SKM-1 treated with dmso at 0.1 percent for 144 hours (cell line): ENCODE data around the gene DRD2.

Experiments
- DNase-seq: peaks from one replicate; lab custom pipeline; 2025; ENCODE audit not compliant: unreplicated experiment; lab: John Stamatoyannopoulos, UW

DRD2 gene

DNA sequence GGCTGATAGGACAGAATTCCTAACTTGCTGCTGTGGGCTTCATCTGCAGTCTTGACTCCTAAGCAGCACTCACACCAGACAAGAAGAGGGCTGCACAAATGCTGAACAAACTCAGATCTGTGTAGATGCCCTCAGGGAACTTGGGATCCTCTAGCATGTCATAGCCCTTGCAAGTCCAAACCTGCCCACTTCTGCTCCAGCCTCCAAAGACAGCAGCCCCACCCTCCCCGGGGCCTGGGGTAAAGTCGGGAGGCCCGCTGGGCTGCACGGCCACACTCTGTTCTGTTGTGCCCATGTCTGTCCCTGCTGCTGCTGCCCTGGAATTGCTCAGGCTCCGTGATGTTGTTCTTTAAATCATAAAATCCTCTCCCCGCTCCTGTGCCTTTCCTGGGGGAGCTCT, 28.3 kb downstream of the DRD2 start:
- no peak for DNase-seq

DNA sequence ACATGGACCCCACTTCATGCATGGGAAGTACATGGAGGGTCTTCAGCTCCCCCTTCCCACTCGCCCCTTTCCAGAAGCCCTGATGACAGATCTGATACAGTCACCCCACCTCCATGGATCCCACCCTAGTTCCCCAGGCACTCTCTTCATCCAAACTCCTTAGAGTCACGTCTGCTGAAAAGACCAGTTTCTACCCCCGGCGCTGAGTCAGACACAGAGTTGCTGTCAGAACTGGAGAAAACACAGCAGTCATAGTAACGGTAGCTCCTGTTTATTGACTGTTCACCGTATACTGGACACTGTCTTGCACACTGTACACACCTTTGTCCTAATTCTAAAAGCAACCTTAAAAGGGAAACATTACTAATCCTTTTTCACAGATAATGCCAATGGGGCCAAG, 29.1 kb downstream of the DRD2 start:
- DNase-seq: no peak

DNA sequence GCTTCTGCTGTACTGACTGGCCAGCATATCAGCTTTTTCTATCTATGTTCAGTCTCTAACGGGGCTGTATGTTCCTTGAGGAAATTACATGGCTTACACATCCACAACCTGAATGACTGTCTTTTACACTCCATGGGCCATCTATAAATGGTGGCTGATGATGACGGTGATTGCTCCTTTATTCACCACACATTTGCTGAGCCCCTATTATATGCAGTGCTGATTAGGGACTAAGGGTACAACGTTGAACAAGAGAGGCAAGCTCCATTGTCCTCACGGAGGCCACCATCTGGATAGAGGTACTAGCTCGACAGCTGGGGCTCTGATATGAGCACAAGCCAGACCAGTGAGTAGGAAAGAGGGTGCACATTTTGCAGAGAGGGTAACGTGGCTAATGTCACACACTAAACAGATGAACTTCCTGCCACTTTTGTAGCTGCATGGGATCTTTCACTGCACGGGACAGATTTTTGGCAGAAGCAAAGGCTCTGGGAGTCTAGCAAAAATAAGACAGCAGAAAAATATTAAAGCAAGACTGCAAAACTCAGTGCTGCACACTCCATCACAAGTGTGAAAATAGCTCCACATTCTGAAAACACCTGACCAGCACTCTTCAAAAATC, 30.6 kb downstream of the DRD2 start:
- DNase-seq: no peak

DNA sequence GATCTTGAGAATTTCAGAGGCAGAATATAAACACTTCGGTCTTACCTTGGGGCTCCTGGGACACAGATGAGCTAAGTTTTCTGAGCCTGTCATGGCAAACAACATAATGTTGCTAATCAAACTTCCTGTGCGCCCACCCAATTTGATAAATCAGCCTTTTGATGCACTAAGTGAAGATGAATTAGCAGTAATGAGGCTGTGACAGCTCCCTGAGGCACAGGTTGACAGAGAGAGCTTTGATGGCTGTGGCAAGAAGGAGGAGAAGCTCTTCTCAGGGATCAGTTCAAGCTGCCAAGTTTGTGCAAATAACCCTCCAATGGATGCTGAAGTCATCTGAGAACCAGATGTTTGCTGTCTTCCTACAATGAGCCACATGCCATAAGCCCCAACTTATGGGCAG, 34.4 kb downstream of the DRD2 start:
- DNase-seq: no peak

DNA sequence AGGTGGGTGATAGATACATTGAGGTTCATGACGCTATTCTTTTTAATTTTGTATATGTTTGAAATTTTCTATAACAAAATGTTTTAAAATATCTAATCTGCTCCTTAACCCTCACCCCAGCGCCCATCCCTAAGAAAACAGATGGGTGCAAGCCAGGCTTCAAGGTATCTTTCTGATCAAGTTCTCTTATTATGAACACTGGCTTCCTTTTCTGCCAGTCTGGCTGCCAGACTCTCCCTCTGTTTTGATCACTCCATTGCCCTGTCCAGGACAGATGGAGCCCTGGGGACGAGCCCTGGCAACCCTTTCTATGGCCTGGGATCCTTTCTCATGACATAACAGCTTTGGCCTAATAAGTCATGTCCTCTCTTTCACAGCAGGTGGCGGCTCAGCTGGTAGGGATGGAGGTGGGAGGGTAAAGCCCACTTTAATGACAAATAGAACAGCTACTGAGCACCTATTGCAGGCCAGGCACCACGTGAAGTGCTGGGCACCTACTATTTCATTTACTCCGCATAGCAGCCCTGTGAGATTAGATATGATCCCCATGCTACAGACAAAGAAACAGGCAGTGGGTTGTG, 38.4 kb downstream of the DRD2 start:
- DNase-seq: no peak

DNA sequence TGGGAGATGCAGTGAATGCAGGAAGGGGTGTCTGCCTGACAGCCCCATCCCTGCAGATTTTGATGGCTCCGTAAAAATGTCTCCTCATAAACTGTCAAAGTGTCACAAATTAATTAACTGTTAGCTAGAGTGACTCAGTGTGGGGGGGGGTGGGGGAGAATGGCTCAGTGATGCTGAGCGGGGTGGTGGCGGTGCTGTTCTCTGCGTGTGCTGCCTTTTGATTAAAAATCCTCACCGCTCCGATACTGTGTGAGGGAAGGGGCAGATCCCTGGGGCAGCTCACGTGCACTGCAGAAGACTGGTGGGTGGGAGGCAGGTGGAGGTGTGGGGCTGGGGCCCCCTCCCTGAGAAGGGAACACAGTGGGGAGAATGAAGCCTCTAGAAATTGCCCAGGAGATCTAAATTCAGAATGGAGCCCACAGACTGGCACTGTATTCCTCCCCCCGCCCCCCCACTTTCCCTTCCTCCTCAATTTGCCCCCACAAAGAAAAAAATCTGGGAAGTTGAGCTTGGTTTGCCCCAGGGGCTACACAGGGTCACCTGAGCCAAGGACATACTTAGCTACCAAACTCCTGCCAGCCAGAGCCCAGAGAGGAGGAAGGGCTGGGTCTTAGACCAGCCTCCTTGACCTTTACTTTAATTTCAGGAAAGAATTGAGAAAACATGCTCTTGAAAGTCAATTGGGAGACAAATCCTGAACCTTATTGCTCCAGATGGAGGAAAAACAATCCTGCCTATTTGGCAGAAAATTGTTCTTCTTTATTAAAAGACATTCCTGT, 39.8 kb downstream of the DRD2 start:
- DNase-seq: no peak

DNA sequence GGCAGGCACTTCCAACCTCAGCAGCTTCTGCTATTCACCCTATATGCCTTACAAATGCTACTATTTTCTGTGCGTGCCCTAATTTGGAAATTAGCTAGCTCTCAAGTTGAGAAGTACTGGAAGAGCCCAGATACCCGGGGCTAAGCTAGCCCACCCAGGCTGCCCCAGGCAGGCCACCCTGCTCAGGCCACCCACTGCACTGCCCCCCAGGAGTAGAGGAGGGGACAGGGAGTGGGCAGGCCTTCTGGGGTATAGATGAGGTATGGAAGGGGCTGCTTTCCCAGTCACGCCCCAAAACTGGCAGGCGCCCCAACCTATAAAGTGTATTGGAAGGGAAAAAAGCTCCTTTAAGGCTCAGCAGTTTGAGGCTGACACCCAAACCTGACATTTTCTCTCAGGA, 43.5 kb downstream of the DRD2 start:
- no peak for DNase-seq

DNA sequence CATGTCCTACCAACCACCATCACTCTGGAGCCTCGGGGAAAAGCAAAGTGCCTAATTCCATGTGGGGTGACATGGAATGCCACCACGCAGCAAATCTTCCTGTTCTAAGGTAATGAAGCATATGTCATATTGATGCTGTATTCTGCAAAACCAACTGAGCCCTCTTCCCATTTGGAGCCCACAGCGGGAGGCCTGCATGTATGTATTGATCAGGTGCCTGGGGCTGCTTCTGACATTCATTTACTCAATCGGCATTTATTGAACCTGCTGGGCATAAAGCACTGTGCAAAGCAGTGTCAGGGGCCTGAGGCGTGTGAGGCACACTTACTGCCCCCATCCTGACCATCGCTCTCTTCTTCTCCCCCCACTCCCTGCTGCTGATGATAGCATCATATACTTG, 48.5 kb downstream of the DRD2 start:
- no peak for DNase-seq

DNA sequence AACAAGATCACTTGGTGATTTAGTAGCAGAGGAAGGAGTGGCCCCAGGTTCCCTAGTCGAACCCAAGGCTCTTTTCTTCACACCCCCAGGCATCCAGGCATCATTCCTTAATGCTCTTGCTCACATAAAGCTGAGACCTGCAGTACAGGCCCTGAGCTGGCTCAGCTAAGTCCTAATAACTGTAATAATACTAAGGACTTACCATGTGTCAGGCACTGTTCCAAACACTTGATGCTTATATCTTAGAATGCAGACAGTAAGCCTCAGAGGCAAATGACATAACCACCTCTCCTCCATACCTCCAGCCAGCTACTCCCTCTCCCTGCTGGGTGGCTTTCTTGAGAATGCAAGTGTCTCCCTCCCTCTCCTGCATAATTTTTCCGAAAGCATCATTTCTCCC, 54.4 kb downstream of the DRD2 start:
- DNase-seq: no peak

DNA sequence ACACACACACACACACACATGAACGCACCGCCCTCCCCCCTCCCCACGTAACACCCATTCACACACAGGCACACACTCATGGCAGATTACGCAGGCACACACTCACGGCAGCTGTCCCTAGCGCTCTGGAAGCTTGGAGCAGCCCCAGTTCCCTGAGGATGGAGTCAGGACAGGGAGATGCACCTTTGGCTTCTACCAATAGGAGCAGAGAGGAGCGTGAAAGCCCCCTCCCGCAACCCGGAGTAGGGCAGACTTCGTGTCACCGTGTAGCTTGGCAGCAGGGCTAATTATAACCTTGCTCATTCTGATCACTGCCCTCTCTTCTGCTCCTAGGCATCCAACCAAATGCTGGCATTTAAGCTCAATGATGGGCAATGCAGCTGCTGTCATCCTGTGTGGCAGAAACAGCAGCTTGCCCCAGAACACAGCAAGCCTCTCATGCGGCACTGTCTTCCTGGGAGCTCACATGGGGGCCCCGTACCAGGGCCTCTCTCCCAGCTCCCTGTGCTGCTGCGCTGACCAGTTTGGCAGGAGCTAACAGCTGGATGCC, 55.7 kb downstream of the DRD2 start:
- DNase-seq: no peak

DNA sequence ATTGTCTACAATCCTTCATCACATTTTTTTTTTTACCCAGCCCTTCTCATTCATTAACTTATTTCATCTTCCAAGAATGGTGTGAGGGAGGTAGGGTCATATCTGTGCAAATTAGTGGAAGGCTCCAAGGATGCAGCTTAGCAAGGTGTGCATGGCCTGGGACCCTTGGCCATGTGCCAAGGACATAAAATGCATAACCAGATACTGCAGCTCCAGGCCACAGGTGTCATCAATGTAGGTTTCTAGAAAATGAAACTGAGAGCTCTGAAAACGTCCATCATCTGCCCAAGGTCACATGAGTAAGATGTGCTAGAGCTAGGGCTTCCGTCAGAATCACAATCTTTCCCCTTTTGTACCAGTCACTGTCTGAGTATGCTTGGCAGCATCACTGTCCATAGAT, 57.8 kb downstream of the DRD2 start:
- no peak for DNase-seq

DNA sequence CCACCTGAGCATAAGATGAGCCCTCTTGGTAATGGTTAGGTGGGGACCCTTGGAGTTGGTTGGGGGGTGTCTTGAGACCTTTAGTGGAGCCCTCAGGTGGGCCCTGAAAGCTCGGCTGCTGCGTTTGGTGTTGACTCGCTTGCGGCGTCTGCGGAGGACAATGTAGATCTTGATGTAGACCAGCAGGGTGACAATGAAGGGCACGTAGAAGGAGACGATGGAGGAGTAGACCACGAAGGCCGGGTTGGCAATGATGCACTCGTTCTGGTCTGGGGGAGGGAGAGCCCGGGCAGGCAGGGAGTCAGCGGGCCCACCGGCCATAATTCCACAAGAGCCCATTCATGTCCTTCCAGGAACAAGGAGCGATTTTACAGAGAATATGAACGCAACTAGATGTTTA, 59.9 kb downstream of the DRD2 start:
- DNase-seq: no peak

DNA sequence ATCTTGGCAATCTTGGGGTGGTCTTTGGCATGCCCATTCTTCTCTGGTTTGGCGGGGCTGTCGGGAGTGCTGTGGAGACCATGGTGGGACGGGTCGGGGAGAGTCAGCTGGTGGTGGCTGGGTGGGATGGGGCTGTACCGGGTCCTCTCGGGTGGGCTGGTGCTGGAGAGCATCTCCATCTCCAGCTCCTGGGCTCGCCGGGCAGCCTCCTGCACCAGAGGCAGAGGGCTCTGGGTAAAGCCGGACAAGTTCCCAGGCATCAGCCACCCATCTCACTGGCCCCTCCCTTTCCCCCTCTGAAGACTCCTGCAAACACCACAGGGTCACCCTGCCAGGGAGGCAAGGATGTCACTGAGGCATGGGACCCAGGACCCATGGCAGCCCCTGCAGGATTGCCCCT, 62.5 kb downstream of the DRD2 start:
- DNase-seq: no peak

DNA sequence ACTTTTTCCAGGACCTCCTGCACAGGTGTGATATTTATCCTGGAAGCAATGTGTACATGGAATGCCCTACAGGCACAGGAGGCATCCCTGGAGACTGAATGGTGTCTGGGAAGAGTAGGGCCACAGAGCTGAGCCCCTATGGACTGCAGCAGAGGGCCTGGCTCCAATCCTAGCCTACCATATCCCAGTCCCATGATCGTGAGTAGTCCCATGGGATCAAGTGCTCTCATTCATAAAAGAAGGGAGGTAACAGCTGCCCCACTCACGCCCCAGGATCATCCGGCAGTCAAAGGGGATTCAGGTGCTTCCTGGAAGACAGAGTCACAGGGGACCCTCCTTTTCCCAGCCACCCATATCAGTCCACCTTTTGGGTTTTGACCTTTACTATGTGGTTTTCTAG, 63.7 kb downstream of the DRD2 start:
- no peak for DNase-seq

DNA sequence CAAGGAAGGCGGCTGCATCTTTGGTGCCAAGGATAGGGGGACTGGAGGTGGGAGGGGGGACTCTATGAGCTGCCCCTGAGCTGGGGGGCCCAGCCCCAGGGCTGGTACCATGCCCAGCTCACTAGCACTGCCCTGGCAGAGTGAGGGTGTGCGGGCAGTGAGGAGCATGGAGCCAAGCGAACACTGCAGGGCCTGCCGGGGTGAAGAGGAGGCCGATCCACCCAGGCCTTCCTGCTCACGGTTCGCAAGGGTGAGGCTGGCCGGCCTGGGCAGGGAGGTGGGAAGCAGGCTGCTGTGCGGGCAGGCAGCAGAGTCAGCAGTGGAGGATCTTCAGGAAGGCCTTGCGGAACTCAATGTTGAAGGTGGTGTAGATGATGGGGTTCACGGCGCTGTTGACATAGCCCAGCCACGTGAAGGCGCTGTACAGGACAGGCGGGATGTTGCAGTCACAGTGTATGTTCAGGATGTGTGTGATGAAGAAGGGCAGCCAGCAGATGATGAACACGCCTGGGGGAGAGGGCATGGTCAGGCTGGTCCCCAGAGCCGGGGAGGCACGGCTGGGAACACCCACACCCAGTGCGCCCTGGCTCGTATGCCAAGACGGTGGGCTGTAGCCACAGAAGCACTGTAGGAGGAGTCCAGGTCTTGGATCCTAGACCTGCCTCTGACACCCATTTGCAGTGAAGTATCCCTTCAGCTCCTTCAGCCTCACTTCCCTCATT, 64.6 kb downstream of the DRD2 start:
- peak; percentile 21 for DNase-seq

DNA sequence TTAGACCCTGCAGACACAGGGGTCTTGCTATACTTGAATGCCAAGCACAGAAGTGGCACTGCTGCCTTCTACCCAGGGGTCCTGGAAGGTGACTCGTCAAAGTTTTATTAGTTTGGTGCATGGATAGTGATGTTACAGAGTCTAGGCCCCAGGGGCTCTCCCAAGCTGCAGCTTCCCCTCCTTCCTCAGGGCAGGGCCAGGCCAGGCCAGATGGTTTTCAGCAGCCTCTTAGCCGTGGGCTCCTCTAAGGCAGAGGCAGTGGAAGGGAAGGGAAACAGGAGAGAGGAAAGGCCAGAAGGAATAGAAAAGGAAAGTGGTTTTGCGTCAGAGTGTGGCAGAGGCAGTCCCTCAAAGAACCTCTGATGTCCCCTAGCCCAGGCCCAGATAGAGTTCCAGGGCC, 65.7 kb downstream of the DRD2 start:
- no peak for DNase-seq

DNA sequence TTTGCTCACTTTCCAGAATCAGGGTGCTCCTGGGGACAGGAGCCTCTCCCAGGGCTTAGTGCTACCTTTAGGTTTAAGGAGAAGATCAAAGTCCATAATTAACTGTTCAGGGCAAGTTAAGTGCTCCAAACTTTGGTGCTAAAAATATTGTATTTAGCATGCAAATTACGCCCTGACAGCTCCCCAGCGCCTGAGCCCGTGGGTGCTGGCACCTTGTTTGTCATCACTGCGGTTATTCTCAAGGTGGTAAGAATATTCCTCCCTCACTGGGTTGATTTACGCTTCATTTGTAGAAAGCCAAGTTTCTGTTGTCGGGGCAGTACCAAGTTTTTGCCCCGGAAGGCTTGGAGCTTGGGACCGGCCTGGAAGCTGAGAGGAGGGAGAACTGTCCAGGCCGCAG, 66.3 kb downstream of the DRD2 start:
- no peak for DNase-seq

DNA sequence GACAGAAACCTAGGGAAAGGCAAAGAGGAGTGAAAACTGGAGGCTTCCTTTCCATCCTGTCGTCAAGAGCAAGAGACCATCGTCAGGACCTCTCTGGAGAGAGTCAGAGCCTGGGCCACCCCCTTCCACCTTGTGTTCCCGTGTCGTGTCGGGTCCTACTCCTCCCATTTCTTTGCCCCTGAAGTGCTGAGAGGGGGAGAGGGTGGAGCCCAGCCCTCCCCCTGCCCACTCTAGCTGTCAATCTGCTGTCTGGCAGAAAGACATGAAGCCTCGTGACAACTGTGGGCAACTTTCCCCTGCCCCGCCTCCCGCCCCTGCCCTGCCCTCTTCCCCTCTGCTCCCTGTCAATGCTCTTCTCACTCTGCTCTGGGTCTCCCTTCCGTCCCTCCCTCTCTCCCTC, 67.0 kb downstream of the DRD2 start:
- no peak for DNase-seq

DNA sequence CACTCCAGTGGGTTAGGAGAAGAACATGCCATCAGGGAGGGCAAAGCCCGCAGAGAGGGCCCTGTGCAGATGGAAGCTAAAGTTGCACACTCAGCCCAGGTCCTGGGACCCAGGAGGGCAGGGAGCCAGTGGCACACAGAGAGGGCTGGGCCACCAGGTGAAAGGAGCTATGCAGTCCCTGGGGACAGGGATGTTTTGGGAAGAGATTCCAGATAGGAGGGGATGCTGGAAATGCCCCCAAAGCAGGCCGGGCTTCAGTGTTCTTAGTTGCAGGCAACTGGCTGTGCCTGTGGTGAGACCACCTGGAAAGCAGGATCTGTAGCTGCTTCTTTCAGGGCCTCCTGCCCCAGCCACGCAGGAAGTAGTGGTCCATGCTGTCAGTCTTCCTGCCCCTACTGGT, 68.0 kb downstream of the DRD2 start:
- no peak for DNase-seq

DNA sequence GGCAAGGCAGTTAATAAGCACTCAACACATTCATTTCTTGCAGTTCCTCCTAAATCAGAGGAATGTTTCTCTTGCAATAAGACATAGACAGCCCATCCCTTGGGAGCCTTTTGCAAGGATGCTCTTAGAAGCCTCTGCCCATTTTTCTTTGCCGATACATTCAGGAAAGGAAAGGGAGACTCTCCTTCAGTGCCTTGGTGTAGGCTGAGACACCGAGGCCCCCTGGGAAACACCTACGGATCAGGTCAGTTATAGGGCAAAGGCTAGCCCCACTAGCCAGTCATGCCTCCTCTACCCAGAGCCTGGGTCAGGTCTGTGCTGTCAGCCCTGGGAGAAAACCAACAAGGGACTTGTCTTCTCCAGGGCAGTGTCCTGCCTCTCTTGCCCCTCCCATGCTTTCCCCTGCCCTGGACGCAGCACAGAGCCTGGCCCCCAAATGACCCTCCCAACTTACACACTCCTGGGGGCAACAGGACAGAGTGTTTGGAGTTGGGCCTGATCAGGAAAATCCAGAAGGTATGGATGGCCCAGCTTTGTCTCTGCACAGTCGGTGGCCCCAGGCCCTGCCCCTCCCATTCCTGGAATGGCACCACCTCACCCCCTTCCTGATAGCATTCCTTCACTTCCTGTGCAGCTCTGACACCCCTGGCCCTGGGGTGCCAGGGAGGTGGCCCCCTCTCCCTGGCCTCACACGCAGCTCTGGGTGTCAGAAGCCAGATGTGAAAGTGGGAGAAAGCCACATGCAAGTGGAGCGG, 69.3 kb downstream of the DRD2 start:
- DNase-seq: no peak

DNA sequence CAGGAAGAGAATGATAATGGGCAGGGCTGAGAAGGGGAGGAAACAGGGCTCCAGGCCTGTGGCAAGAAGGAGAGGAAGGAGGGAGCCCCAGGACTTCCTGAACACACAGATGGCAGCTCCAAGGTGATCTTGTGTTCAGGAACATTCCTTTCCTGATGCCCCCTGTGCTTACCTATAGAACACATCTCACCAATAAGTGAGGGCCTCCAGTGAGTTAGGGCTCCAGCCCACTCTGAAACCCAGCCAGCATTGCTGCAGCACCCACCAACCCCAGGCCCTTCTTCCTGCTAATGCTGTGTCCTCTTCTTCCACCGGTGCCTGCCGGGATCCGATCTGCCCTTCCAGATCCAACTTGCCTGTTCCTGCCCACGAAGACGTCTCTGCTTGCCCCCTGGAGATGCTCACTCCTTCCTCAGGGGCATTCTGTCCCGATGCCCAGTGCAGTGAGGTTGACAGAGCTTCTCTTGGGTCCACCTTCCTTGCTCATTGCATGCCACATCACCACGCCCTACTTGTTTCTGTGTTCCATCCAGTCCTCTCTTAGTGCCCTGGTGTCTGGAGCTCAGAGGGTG, 70.3 kb downstream of the DRD2 start:
- no peak for DNase-seq
